Measurements from ENCODE around the gene OPTC.
"Not testable (repeated sequence)": the region's sequence is repeated elsewhere in the genome, so short reads cannot be mapped to it uniquely, and the experiment has no call there.

OPTC gene

GRCh38 chr1:203511513-203511912 is 17.6 kb downstream of the OPTC start:
- no peak for DNase-seq (ENCODE audit: low read depth, low spot score)
- H3K4me3 ChIP-seq (ENCODE audit: low read length) = no peak overlapping the region

GRCh38 chr1:203511930-203512329 is 18.0 kb downstream of the OPTC start:
- no peak overlapping the region for H3K4me3 ChIP-seq (ENCODE audit: low read length)
- no peak for DNase-seq (ENCODE audit: low read depth, low spot score)

GRCh38 chr1:203512517-203512847 is 18.5 kb downstream of the OPTC start:
- H3K4me3 ChIP-seq (ENCODE audit: low read length) = no peak overlapping the region
- DNase-seq (ENCODE audit: low read depth, low spot score) = no peak

GRCh38 chr1:203512848-203513584 is 19.1 kb downstream of the OPTC start:
- peak; percentile 26 for DNase-seq (ENCODE audit: low read depth, low spot score)
- no peak overlapping the region for H3K4me3 ChIP-seq (ENCODE audit: low read length)

- DNase-seq (ENCODE audit: low read depth, low spot score) = no peak
- H3K4me3 ChIP-seq (ENCODE audit: low read length) = no peak overlapping the region
These were observed 19.7 kb downstream of the OPTC start for GRCh38 chr1:203513585-203514031.

- DNase-seq (ENCODE audit: low read depth, low spot score) = no peak
- H3K4me3 ChIP-seq (ENCODE audit: low read length) = no peak overlapping the region
These were observed 22.2 kb downstream of the OPTC start for GRCh38 chr1:203516184-203516583.

- no peak for DNase-seq (ENCODE audit: low read depth, low spot score)
- no peak overlapping the region for H3K4me3 ChIP-seq (ENCODE audit: low read length)
These were observed 23.0 kb downstream of the OPTC start for GRCh38 chr1:203516906-203517305.

GRCh38 chr1:203517426-203518110 is 23.6 kb downstream of the OPTC start:
- H3K4me3 ChIP-seq (ENCODE audit: low read length) = no peak overlapping the region
- no peak for DNase-seq (ENCODE audit: low read depth, low spot score)

GRCh38 chr1:203518139-203518538 is 24.2 kb downstream of the OPTC start:
- H3K4me3 ChIP-seq (ENCODE audit: low read length); DNase-seq (ENCODE audit: low read depth, low spot score): not testable (repeated sequence)

- no peak for DNase-seq (ENCODE audit: low read depth, low spot score)
- no peak overlapping the region for H3K4me3 ChIP-seq (ENCODE audit: low read length)
These were observed 24.6 kb downstream of the OPTC start for GRCh38 chr1:203518541-203518940.

GRCh38 chr1:203519053-203519840 is 25.3 kb downstream of the OPTC start:
- H3K4me3 ChIP-seq (ENCODE audit: low read length) = no peak overlapping the region
- no peak for DNase-seq (ENCODE audit: low read depth, low spot score)

- no peak overlapping the region for H3K4me3 ChIP-seq (ENCODE audit: low read length)
- no peak for DNase-seq (ENCODE audit: low read depth, low spot score)
These were observed 25.9 kb downstream of the OPTC start for GRCh38 chr1:203519896-203520295.

- no peak for DNase-seq (ENCODE audit: low read depth, low spot score)
- H3K4me3 ChIP-seq (ENCODE audit: low read length) = no peak overlapping the region
These were observed 26.4 kb downstream of the OPTC start for GRCh38 chr1:203520315-203520714.

GRCh38 chr1:203521074-203521794 is 27.3 kb downstream of the OPTC start:
- H3K4me3 ChIP-seq (ENCODE audit: low read length) = no peak overlapping the region
- no peak for DNase-seq (ENCODE audit: low read depth, low spot score)

- H3K4me3 ChIP-seq (ENCODE audit: low read length) = no peak overlapping the region
- DNase-seq (ENCODE audit: low read depth, low spot score) = no peak
These were observed 27.9 kb downstream of the OPTC start for GRCh38 chr1:203521812-203522211.

GRCh38 chr1:203522237-203522636 is 28.3 kb downstream of the OPTC start:
- no peak for DNase-seq (ENCODE audit: low read depth, low spot score)
- H3K4me3 ChIP-seq (ENCODE audit: low read length) = no peak overlapping the region

GRCh38 chr1:203523667-203524066 is 29.7 kb downstream of the OPTC start:
- DNase-seq (ENCODE audit: low read depth, low spot score) = no peak
- no peak overlapping the region for H3K4me3 ChIP-seq (ENCODE audit: low read length)

- H3K4me3 ChIP-seq (ENCODE audit: low read length) = no peak overlapping the region
- DNase-seq (ENCODE audit: low read depth, low spot score) = no peak
These were observed 30.2 kb downstream of the OPTC start for GRCh38 chr1:203524152-203524551.

- H3K4me3 ChIP-seq (ENCODE audit: low read length) = no peak overlapping the region
- no peak for DNase-seq (ENCODE audit: low read depth, low spot score)
These were observed 30.9 kb downstream of the OPTC start for GRCh38 chr1:203524824-203525223.
